CMK (cell line): ENCODE results near the gene SLC37A1.

Source experiments
- DNase-seq: peaks from one replicate; pipeline ENCODE4 v3.0.0-alpha.2; 2010; ENCODE audit warnings: low read depth

The SLC37A1 gene

GRCh38 chr21:42562816-42563215 is 49.2 kb downstream of the SLC37A1 start:
- DNase-seq = no peak

- no peak for DNase-seq
Observed at GRCh38 chr21:42563261-42563660, 49.6 kb downstream of the SLC37A1 start.

GRCh38 chr21:42563686-42564085 is 50.0 kb downstream of the SLC37A1 start:
- DNase-seq = no peak

- no peak for DNase-seq
Observed at GRCh38 chr21:42564561-42564971, 50.9 kb downstream of the SLC37A1 start.

- no peak for DNase-seq
Observed at GRCh38 chr21:42565206-42565810, 51.7 kb downstream of the SLC37A1 start.

GRCh38 chr21:42565886-42566523 is 52.4 kb downstream of the SLC37A1 start:
- DNase-seq = no peak

GRCh38 chr21:42566524-42567213 is 53.0 kb downstream of the SLC37A1 start:
- DNase-seq = no peak

- no peak for DNase-seq
Observed at GRCh38 chr21:42567214-42567555, 53.5 kb downstream of the SLC37A1 start.

- no peak for DNase-seq
Observed at GRCh38 chr21:42567861-42568260, 54.2 kb downstream of the SLC37A1 start.

GRCh38 chr21:42568376-42568775 is 54.7 kb downstream of the SLC37A1 start:
- no peak for DNase-seq

- DNase-seq = no peak
Observed at GRCh38 chr21:42568866-42569731, 55.4 kb downstream of the SLC37A1 start.

- DNase-seq = no peak
Observed at GRCh38 chr21:42569732-42570301, 56.2 kb downstream of the SLC37A1 start.

GRCh38 chr21:42570362-42570761 is 56.7 kb downstream of the SLC37A1 start:
- DNase-seq = no peak

- DNase-seq = no peak
Observed at GRCh38 chr21:42570841-42571387, 57.3 kb downstream of the SLC37A1 start.

GRCh38 chr21:42571391-42572150 is 57.9 kb downstream of the SLC37A1 start:
- no peak for DNase-seq

GRCh38 chr21:42572906-42573495 is 59.3 kb downstream of the SLC37A1 start:
- DNase-seq = no peak

- no peak for DNase-seq
Observed at GRCh38 chr21:42574234-42575027, 60.8 kb downstream of the SLC37A1 start.

GRCh38 chr21:42575111-42575510 is 61.5 kb downstream of the SLC37A1 start:
- DNase-seq = no peak

- no peak for DNase-seq
Observed at GRCh38 chr21:42576639-42577038, 63.0 kb downstream of the SLC37A1 start.

- no peak for DNase-seq
Observed at GRCh38 chr21:42578034-42578433, 64.4 kb downstream of the SLC37A1 start.
